Calu3 (cell line): ENCODE measurements around the gene PLK2. TPM values are rescaled to one million over a fixed set of nuclear protein-coding genes. Genes with fewer than 3 reads are reported as not detected.

ENCODE experiments used
- BruUV-seq: library from RNA; stranded (reverse); fragments of 400-500 nt; replicated peaks from 2 replicates; lab custom pipeline; 2021; lab: Mats Ljungman, UMichigan
- CTCF ChIA-PET: fragments of 300-600 bp; sonication (Branson Sonifier 250); formaldehyde crosslinking; loops from one replicate; lab custom pipeline; 2022; ENCODE audit warnings: antibody characterized with exemption; lab: Charles Lee
- DNase-seq: peaks from one replicate; pipeline ENCODE4 v3.0.0; 2022
- H3K27ac Mint-ChIP-seq: one replicate; pipeline ENCODE4 v1.8.0; 2022; ENCODE audit warnings: mixed read lengths; ENCODE audit not compliant: unreplicated experiment
- H3K27me3 Mint-ChIP-seq: one replicate; pipeline ENCODE4 v1.8.0; 2022; ENCODE audit warnings: mixed read lengths; ENCODE audit not compliant: unreplicated experiment
- H3K36me3 Mint-ChIP-seq: one replicate; pipeline ENCODE4 v1.8.0; 2022; ENCODE audit warnings: mild to moderate bottlenecking, moderate library complexity, mixed read lengths; ENCODE audit not compliant: insufficient read depth, unreplicated experiment
- H3K4me1 Mint-ChIP-seq: one replicate; pipeline ENCODE4 v1.8.0; 2022; ENCODE audit warnings: mild to moderate bottlenecking, low read depth, mixed read lengths; ENCODE audit not compliant: unreplicated experiment
- H3K4me3 Mint-ChIP-seq: one replicate; pipeline ENCODE4 v1.8.0; 2022; ENCODE audit warnings: mild to moderate bottlenecking, low read depth, moderate library complexity, mixed read lengths; ENCODE audit not compliant: unreplicated experiment
- H3K9me3 Mint-ChIP-seq: one replicate; pipeline ENCODE4 v1.8.0; 2022; ENCODE audit warnings: low read depth, mixed read lengths; ENCODE audit not compliant: unreplicated experiment
- intact Hi-C: fragments of 100-400 bp; cut with micrococcal nuclease; formaldehyde crosslinking; loops from one replicate; pipeline ENCODE4 v1.10.0; 2022; ENCODE audit not compliant: unreplicated experiment
- total RNA-seq: library from RNA; stranded (reverse); gene quantifications from 2 replicates; pipeline ENCODE4 v1.2.3, GENCODE V29; 2022
- TF ChIP-seq, protein P1 (sequence below): fragments of 200-600 bp; IDR thresholded peaks from one replicate; pipeline ENCODE4 v1.8.0; 2022; ENCODE audit warnings: antibody characterized with exemption; ENCODE audit not compliant: unreplicated experiment

PLK2 gene
- total RNA-seq, 1 experiment from 2014 or later = 229 TPM

DNA sequence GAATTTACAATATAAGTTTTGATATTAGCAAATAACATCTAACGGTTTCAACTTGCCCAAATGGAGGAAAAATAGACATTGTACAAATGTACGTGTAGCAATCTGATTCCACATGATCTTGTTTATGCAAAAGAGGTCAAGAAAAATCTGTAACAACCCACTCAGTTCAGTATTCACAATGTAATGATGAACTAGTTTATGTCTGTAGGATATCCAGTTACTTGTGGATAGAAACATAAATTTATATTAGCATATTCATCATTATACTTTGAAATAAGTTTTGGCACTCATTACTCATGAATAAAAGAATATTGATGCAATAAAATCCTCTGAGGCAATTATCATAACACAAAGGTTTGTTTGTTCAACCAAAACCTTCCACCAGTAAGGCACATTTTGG lies 28.1 kb downstream of the PLK2 start:
- Mint-ChIP-seq H3K27me3 (no peaks in the 10 kb centered on the region), H3K4me3 (no peak overlapping the region), H3K4me1 (no peaks in the 10 kb centered on the region), H3K36me3 (no peaks in the 10 kb centered on the region), H3K9me3 (no peaks in the 10 kb centered on the region), H3K27ac (no peak overlapping the region)
- CTCF ChIA-PET = no interaction called here
- no TSS peak for BruUV-seq
- TF ChIP-seq, protein P1, sequence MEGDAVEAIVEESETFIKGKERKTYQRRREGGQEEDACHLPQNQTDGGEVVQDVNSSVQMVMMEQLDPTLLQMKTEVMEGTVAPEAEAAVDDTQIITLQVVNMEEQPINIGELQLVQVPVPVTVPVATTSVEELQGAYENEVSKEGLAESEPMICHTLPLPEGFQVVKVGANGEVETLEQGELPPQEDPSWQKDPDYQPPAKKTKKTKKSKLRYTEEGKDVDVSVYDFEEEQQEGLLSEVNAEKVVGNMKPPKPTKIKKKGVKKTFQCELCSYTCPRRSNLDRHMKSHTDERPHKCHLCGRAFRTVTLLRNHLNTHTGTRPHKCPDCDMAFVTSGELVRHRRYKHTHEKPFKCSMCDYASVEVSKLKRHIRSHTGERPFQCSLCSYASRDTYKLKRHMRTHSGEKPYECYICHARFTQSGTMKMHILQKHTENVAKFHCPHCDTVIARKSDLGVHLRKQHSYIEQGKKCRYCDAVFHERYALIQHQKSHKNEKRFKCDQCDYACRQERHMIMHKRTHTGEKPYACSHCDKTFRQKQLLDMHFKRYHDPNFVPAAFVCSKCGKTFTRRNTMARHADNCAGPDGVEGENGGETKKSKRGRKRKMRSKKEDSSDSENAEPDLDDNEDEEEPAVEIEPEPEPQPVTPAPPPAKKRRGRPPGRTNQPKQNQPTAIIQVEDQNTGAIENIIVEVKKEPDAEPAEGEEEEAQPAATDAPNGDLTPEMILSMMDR = no peak
- intact Hi-C loops = no loop called here
- no peak for DNase-seq

DNA sequence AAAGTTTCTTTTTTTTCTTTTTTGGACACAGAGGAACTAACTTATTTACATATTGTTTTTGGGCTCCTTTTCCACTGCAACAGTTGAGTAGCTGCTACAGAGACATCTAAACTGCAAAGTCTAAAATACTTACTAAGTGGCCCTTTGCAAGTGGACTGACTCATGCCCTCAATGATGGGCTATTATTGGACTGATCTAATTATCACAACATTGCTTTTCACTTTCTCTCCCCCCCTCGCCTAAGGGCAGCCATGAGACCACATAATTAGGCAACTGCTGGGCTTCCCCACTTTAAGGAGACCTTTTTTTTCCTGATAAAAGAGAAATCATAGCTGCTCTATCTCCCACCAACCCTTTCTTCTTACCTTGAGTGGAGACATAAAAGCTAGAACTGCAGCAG lies 47.0 kb downstream of the PLK2 start:
- intact Hi-C loops = no loop called here
- Mint-ChIP-seq H3K36me3 (no peaks in the 10 kb centered on the region), H3K27ac (no peak overlapping the region), H3K4me3 (no peak overlapping the region), H3K9me3 (no peaks in the 10 kb centered on the region), H3K4me1 (peaks cover 42% of the 10 kb centered on the region), H3K27me3 (no peaks in the 10 kb centered on the region)
- BruUV-seq = no TSS peak
- TF ChIP-seq, protein P1 = no peak
- DNase-seq = no peak
- CTCF ChIA-PET = no interaction called here

DNA sequence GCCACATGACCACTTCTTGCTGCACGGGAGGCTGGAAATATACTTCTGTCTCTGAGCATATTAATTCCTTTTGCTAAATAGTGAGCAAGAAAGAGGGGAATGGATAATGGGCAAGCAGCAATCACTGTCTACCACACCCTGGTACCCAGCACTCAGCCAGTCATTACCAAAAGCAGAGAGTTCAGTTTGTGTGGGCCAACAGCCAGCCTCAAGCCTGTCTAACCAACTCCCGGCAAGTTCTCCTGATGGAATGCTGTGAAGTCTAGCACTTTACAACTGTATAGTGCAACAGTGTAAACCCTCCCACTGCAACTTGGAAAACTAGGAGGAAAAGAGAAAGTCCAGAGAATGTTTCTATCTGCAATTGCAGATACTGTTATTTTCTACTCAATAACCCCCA lies 47.8 kb downstream of the PLK2 start:
- CTCF ChIA-PET = no interaction called here
- no peak overlapping the region for H3K4me3 Mint-ChIP-seq
- no peak overlapping the region for H3K27ac Mint-ChIP-seq
- peaks cover 50% of the 10 kb centered on the region for H3K4me1 Mint-ChIP-seq
- no peaks in the 10 kb centered on the region for H3K36me3 Mint-ChIP-seq
- DNase-seq = peak; percentile 17
- TF ChIP-seq, protein P1 = no peak
- no peaks in the 10 kb centered on the region for H3K9me3 Mint-ChIP-seq
- intact Hi-C loops = no loop called here
- no peaks in the 10 kb centered on the region for H3K27me3 Mint-ChIP-seq
- BruUV-seq = no TSS peak

DNA sequence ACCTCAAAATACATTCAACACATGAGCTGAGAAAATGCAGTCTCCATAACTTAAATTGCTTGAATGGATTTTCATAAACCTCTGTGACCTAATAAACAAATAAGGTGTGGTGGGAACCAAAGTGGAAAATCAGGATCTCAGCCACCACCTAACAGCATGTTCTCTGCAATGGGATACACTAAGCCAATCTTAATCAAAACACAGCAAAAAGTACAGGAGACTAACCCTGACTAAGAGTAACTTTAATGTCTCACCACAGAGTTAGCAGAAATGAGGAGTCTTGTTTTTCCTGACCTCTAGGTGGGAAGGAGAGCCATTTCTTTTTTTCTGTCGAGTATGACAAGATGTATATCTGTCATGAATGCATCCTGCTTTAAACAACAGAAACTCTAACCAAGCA lies 48.5 kb downstream of the PLK2 start:
- Mint-ChIP-seq H3K27ac (peak overlapping the region; percentile 77), H3K9me3 (no peaks in the 10 kb centered on the region), H3K4me1 (peaks cover 55% of the 10 kb centered on the region), H3K27me3 (no peaks in the 10 kb centered on the region), H3K36me3 (no peaks in the 10 kb centered on the region), H3K4me3 (no peak overlapping the region)
- intact Hi-C loops = no loop called here
- DNase-seq = no peak
- TF ChIP-seq, protein P1 = no peak
- CTCF ChIA-PET = no interaction called here
- BruUV-seq = no TSS peak
